GM23338 (cell line): ENCODE data around the gene ALOX15.

Experiments
- CREB1 ChIP-seq: fragments of 250-450 bp; sonication (Bioruptor Pico); IDR thresholded peaks from 2 replicates; pipeline ENCODE4 v1.5.0; 2020; ENCODE audit warnings: low read depth, mild to moderate bottlenecking, moderate library complexity
- EZH2 ChIP-seq: fragments of 200-600 bp; sonication (generic); IDR thresholded peaks from one replicate; pipeline ENCODE4 v1.8.0; 2017; ENCODE audit warnings: antibody characterized with exemption, mild to moderate bottlenecking, low read depth; ENCODE audit not compliant: unreplicated experiment
- EZH2phosphoT487 ChIP-seq: fragments of 200-600 bp; sonication (generic); IDR thresholded peaks from one replicate; pipeline ENCODE4 v1.8.1; 2018; ENCODE audit warnings: antibody characterized with exemption; ENCODE audit not compliant: unreplicated experiment
- JUNB ChIP-seq: IDR thresholded peaks from one replicate; pipeline ENCODE4 v1.6.1; 2016; ENCODE audit warnings: antibody characterized with exemption; ENCODE audit not compliant: unreplicated experiment
- NANOG ChIP-seq: IDR thresholded peaks from 2 replicates; pipeline ENCODE4 v1.6.1; 2016; ENCODE audit warnings: antibody characterized with exemption, borderline replicate concordance
- POLR2AphosphoS5 ChIP-seq: IDR thresholded peaks from 2 replicates; pipeline ENCODE4 v1.6.1; 2016; ENCODE audit warnings: antibody characterized with exemption, low read depth
- STAT1 ChIP-seq: IDR thresholded peaks from one replicate; pipeline ENCODE4 v1.6.1; 2016; ENCODE audit warnings: antibody characterized with exemption; ENCODE audit not compliant: unreplicated experiment
- ZNF114 ChIP-seq: fragments of 250-450 bp; sonication (Bioruptor Pico); IDR thresholded peaks from 2 replicates; pipeline ENCODE4 v1.5.0; 2020; ENCODE audit warnings: mild to moderate bottlenecking, moderate library complexity
- ZNF331 ChIP-seq: fragments of 250-450 bp; sonication (Bioruptor Pico); IDR thresholded peaks from 2 replicates; pipeline ENCODE4 v1.5.0; 2020; ENCODE audit warnings: low read depth, mild to moderate bottlenecking, moderate library complexity
- TF ChIP-seq, protein P1 (sequence below), 2 experiments: fragments of 200-600 bp in 1 of 2; sonication (generic) in 1 of 2; conservative IDR thresholded peaks; 2 replicates each; pipeline versions ENCODE4 v1.5.1 to v1.6.1; 2016 to 2017; ENCODE audit warnings: antibody characterized with exemption in 2 of 2, low read depth in 2 of 2, mild to moderate bottlenecking in 2 of 2, moderate library complexity in 1 of 2
- TF ChIP-seq, protein P2 (sequence below): IDR thresholded peaks from one replicate; pipeline ENCODE4 v1.6.1; 2018; ENCODE audit warnings: antibody characterized with exemption; ENCODE audit not compliant: unreplicated experiment
- TF ChIP-seq, protein P3 (sequence below): fragments of 250-450 bp; sonication (Bioruptor Pico); IDR thresholded peaks from 2 replicates; pipeline ENCODE4 v1.5.0; 2020; ENCODE audit warnings: mild to moderate bottlenecking, moderate library complexity
- TF ChIP-seq, protein P4 (sequence below): IDR thresholded peaks from 2 replicates; pipeline ENCODE4 v1.6.1; 2016; ENCODE audit warnings: antibody characterized with exemption

DNA sequence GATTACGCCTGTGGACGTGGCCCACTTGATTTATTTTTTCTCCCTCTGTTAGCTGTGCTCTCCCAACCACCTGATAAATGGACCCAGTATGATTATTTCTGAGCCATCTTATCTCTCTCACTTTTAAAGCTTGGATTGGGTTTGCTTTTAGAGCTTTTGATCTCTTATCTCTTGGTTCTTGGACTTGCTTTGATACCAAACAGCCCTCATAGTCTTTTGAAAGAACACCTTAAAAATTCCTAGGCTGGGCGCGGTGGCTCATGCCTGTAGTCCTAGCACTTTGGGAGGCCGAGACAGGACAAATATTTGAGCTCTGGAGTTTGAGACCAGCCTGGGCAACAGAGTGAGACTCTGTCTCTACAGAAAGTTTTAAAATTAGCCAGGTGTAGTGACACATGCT is 31.3 kb downstream of the ALOX15 start:
- TF ChIP-seq, protein P1, sequence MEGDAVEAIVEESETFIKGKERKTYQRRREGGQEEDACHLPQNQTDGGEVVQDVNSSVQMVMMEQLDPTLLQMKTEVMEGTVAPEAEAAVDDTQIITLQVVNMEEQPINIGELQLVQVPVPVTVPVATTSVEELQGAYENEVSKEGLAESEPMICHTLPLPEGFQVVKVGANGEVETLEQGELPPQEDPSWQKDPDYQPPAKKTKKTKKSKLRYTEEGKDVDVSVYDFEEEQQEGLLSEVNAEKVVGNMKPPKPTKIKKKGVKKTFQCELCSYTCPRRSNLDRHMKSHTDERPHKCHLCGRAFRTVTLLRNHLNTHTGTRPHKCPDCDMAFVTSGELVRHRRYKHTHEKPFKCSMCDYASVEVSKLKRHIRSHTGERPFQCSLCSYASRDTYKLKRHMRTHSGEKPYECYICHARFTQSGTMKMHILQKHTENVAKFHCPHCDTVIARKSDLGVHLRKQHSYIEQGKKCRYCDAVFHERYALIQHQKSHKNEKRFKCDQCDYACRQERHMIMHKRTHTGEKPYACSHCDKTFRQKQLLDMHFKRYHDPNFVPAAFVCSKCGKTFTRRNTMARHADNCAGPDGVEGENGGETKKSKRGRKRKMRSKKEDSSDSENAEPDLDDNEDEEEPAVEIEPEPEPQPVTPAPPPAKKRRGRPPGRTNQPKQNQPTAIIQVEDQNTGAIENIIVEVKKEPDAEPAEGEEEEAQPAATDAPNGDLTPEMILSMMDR (conservative IDR thresholded peaks at IDR 0.05; ENCODE audit: low read depth in 2 of 2), result no peak
- TF ChIP-seq POLR2AphosphoS5 (no peak), EZH2phosphoT487 (no peak), EZH2 (no peak), JUNB (no peak), CREB1 (no peak), NANOG (no peak), ZNF331 (CRISPR knock-in tag) (no peak), STAT1 (no peak), ZNF114 (CRISPR knock-in tag) (no peak)
- TF ChIP-seq, protein P2, sequence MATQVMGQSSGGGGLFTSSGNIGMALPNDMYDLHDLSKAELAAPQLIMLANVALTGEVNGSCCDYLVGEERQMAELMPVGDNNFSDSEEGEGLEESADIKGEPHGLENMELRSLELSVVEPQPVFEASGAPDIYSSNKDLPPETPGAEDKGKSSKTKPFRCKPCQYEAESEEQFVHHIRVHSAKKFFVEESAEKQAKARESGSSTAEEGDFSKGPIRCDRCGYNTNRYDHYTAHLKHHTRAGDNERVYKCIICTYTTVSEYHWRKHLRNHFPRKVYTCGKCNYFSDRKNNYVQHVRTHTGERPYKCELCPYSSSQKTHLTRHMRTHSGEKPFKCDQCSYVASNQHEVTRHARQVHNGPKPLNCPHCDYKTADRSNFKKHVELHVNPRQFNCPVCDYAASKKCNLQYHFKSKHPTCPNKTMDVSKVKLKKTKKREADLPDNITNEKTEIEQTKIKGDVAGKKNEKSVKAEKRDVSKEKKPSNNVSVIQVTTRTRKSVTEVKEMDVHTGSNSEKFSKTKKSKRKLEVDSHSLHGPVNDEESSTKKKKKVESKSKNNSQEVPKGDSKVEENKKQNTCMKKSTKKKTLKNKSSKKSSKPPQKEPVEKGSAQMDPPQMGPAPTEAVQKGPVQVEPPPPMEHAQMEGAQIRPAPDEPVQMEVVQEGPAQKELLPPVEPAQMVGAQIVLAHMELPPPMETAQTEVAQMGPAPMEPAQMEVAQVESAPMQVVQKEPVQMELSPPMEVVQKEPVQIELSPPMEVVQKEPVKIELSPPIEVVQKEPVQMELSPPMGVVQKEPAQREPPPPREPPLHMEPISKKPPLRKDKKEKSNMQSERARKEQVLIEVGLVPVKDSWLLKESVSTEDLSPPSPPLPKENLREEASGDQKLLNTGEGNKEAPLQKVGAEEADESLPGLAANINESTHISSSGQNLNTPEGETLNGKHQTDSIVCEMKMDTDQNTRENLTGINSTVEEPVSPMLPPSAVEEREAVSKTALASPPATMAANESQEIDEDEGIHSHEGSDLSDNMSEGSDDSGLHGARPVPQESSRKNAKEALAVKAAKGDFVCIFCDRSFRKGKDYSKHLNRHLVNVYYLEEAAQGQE, result no peak
- TF ChIP-seq, protein P3, sequence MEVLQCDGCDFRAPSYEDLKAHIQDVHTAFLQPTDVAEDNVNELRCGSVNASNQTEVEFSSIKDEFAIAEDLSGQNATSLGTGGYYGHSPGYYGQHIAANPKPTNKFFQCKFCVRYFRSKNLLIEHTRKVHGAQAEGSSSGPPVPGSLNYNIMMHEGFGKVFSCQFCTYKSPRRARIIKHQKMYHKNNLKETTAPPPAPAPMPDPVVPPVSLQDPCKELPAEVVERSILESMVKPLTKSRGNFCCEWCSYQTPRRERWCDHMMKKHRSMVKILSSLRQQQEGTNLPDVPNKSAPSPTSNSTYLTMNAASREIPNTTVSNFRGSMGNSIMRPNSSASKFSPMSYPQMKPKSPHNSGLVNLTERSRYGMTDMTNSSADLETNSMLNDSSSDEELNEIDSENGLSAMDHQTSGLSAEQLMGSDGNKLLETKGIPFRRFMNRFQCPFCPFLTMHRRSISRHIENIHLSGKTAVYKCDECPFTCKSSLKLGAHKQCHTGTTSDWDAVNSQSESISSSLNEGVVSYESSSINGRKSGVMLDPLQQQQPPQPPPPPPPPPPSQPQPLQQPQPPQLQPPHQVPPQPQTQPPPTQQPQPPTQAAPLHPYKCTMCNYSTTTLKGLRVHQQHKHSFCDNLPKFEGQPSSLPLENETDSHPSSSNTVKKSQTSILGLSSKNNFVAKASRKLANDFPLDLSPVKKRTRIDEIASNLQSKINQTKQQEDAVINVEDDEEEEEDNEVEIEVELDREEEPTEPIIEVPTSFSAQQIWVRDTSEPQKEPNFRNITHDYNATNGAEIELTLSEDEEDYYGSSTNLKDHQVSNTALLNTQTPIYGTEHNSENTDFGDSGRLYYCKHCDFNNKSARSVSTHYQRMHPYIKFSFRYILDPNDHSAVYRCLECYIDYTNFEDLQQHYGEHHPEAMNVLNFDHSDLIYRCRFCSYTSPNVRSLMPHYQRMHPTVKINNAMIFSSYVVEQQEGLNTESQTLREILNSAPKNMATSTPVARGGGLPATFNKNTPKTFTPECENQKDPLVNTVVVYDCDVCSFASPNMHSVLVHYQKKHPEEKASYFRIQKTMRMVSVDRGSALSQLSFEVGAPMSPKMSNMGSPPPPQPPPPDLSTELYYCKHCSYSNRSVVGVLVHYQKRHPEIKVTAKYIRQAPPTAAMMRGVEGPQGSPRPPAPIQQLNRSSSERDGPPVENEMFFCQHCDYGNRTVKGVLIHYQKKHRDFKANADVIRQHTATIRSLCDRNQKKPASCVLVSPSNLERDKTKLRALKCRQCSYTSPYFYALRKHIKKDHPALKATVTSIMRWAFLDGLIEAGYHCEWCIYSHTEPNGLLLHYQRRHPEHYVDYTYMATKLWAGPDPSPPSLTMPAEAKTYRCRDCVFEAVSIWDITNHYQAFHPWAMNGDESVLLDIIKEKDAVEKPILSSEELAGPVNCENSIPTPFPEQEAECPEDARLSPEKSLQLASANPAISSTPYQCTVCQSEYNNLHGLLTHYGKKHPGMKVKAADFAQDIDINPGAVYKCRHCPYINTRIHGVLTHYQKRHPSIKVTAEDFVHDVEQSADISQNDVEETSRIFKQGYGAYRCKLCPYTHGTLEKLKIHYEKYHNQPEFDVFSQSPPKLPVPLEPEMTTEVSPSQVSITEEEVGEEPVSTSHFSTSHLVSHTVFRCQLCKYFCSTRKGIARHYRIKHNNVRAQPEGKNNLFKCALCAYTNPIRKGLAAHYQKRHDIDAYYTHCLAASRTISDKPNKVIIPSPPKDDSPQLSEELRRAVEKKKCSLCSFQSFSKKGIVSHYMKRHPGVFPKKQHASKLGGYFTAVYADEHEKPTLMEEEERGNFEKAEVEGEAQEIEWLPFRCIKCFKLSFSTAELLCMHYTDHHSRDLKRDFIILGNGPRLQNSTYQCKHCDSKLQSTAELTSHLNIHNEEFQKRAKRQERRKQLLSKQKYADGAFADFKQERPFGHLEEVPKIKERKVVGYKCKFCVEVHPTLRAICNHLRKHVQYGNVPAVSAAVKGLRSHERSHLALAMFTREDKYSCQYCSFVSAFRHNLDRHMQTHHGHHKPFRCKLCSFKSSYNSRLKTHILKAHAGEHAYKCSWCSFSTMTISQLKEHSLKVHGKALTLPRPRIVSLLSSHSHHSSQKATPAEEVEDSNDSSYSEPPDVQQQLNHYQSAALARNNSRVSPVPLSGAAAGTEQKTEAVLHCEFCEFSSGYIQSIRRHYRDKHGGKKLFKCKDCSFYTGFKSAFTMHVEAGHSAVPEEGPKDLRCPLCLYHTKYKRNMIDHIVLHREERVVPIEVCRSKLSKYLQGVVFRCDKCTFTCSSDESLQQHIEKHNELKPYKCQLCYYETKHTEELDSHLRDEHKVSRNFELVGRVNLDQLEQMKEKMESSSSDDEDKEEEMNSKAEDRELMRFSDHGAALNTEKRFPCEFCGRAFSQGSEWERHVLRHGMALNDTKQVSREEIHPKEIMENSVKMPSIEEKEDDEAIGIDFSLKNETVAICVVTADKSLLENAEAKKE (CRISPR knock-in tag), result no peak
- TF ChIP-seq, protein P4, sequence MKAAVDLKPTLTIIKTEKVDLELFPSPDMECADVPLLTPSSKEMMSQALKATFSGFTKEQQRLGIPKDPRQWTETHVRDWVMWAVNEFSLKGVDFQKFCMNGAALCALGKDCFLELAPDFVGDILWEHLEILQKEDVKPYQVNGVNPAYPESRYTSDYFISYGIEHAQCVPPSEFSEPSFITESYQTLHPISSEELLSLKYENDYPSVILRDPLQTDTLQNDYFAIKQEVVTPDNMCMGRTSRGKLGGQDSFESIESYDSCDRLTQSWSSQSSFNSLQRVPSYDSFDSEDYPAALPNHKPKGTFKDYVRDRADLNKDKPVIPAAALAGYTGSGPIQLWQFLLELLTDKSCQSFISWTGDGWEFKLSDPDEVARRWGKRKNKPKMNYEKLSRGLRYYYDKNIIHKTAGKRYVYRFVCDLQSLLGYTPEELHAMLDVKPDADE, result no peak
